Measurements from ENCODE around the gene CST3. TPM values are rescaled to one million over a fixed set of nuclear protein-coding genes. Genes with fewer than 3 reads are reported as not detected.

Gene CST3
- total RNA-seq, 1 experiment from 2014 or later, result 82.7 TPM

DNA sequence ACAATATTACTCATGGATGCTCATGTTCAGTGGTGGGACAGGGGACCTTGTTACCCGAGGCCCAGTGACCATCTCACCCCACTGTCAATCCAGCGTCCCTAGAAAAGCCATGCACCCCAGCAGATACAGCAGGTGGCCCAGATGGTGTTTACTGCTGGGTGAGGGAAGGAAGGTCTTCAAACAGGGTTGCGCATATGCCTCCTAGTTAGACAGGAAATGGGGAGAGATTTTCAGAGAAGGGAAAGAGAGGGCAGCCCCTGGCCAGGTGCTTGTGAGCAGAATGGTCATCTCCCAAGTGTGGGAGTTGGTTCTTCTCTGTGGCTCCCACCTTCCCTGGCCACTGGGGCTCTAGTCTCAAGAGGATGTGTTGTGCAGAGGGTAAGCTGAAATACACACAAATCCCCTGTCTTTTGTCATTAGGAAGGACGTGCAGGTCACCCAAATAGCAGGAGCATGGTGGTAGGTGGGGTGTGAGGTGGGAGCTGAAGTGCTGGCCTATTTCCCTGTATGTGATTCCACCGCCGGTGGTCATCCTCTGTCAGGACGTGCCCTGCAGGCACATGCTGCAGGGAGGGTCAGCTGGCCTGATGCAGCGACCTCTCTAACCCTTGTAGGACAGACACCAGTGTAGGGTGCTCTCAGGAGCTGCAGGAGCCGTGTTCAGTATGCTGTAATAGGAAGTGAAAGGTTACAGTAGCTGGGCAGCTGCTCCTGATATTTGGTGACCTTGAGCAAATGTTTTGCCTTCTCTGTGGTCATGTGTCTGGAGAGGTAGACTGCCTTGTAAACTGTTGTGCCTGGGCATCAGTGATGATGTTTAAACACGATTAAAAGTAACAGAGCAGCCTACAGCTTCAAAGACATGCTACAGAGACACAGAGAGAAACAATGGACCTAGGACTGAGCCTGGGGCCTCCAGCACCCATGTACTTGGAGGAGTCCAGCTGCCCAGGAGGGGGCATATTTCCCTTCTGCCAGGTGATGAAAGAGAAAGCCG lies 3.2 kb upstream of the CST3 start:
- ChIA-PET POLR2A (ENCODE audit: low non-redundant PET) (no interaction called here), CTCF (no interaction called here)
- no TSS peak for BruUV-seq (replicated peaks)
- Histone ChIP-seq H3K4me3 (ENCODE audit: low read depth, low read length, poor library complexity, severe bottlenecking) (no peak overlapping the region), H3K4me1 (ENCODE audit: insufficient read depth, low read length, poor library complexity, severe bottlenecking) (no peaks in the 10 kb centered on the region), H3K36me3 (ENCODE audit: insufficient read depth, low read length, poor library complexity, severe bottlenecking) (no peaks in the 10 kb centered on the region), H3K9me3 (ENCODE audit: low read depth, low read length, poor library complexity, severe bottlenecking) (no peaks in the 10 kb centered on the region), H3K27me3 (replicated peaks; ENCODE audit: insufficient read depth, low read depth, low read length, poor library complexity) (no peaks in the 10 kb centered on the region), H3K27ac (ENCODE audit: low read depth, low read length, poor library complexity, severe bottlenecking) (no peak overlapping the region)
- TF ChIP-seq, protein P1, sequence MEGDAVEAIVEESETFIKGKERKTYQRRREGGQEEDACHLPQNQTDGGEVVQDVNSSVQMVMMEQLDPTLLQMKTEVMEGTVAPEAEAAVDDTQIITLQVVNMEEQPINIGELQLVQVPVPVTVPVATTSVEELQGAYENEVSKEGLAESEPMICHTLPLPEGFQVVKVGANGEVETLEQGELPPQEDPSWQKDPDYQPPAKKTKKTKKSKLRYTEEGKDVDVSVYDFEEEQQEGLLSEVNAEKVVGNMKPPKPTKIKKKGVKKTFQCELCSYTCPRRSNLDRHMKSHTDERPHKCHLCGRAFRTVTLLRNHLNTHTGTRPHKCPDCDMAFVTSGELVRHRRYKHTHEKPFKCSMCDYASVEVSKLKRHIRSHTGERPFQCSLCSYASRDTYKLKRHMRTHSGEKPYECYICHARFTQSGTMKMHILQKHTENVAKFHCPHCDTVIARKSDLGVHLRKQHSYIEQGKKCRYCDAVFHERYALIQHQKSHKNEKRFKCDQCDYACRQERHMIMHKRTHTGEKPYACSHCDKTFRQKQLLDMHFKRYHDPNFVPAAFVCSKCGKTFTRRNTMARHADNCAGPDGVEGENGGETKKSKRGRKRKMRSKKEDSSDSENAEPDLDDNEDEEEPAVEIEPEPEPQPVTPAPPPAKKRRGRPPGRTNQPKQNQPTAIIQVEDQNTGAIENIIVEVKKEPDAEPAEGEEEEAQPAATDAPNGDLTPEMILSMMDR (conservative IDR thresholded peaks at IDR 0.05; ENCODE audit: low read depth, low read length), result no peak
- no peak for TF ChIP-seq EZH2 (IDR thresholded peaks at IDR 0.05; ENCODE audit: borderline replicate concordance, low read depth, low read length, poor library complexity, severe bottlenecking)
- intact Hi-C loops (cut with micrococcal nuclease; ENCODE audit: unreplicated experiment), result no loop called here
- DNase-seq (ENCODE audit: low spot score), result no peak

DNA sequence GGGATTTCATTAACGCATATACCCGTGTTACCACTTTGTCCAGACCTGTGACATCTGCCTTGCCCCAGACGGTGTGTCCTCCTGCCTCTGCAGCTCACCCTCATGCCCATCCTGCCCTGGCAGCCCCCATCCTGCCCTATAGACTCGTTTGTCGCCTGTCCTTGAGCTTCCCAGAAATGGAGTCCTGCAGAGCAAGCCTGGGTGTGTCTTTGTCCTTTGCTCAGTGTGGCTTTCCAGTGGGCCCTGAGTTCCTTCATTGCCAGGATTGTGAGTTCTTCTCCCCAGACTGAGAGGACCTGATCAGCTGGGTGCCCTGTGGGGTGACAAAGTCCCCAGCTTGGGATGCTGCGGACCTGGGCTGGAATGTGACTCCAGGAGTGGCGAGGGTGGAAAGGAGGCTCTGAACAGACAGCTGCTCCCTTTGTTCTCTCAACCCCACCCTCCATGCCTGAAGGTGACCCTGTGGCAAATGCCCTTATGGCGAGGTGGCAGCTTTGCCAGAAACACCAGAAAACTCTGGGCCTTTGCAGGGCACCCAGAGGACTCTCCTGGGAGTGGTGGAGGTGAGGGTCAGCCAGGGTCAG lies 2.4 kb upstream of the CST3 start:
- TF ChIP-seq EZH2 (IDR thresholded peaks at IDR 0.05; ENCODE audit: borderline replicate concordance, low read depth, low read length, poor library complexity, severe bottlenecking), result no peak
- TF ChIP-seq, protein P1 (conservative IDR thresholded peaks at IDR 0.05; ENCODE audit: low read depth, low read length), result no peak
- Histone ChIP-seq H3K4me3 (ENCODE audit: low read depth, low read length, poor library complexity, severe bottlenecking) (no peak overlapping the region), H3K27me3 (replicated peaks; ENCODE audit: insufficient read depth, low read depth, low read length, poor library complexity) (no peaks in the 10 kb centered on the region), H3K27ac (ENCODE audit: low read depth, low read length, poor library complexity, severe bottlenecking) (no peak overlapping the region), H3K36me3 (ENCODE audit: insufficient read depth, low read length, poor library complexity, severe bottlenecking) (no peaks in the 10 kb centered on the region), H3K9me3 (ENCODE audit: low read depth, low read length, poor library complexity, severe bottlenecking) (no peaks in the 10 kb centered on the region), H3K4me1 (ENCODE audit: insufficient read depth, low read length, poor library complexity, severe bottlenecking) (no peaks in the 10 kb centered on the region)
- BruUV-seq (replicated peaks), result no TSS peak
- ChIA-PET POLR2A (ENCODE audit: low non-redundant PET) (no interaction called here), CTCF (no interaction called here)
- no peak for DNase-seq (ENCODE audit: low spot score)
- intact Hi-C loops (cut with micrococcal nuclease; ENCODE audit: unreplicated experiment), result no loop called here

DNA sequence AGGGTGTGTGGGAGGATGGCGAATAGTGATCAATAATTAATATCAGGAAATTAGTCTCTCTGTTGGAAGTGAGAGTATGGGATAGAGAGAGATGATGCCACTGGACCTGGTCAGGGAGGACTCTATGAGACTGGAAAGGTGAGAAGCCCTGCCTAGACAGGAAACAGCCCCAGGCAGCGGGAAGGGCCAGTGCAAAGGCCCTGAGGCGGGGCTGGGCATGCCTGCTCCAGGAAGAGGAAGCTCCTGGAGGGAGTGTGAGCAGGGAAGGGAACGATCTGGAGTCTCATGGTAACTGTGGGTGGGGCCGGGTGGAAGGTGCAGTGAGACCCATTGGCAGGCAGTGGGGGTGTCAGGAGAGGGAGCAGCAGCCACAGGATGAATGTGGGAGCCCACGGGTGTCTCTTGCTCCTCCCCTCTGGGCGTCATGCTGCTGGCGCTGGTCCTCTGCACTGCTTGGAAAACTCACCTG lies 1.8 kb upstream of the CST3 start:
- Histone ChIP-seq H3K27me3 (replicated peaks; ENCODE audit: insufficient read depth, low read depth, low read length, poor library complexity) (no peaks in the 10 kb centered on the region), H3K27ac (ENCODE audit: low read depth, low read length, poor library complexity, severe bottlenecking) (no peak overlapping the region), H3K36me3 (ENCODE audit: insufficient read depth, low read length, poor library complexity, severe bottlenecking) (no peaks in the 10 kb centered on the region), H3K4me1 (ENCODE audit: insufficient read depth, low read length, poor library complexity, severe bottlenecking) (no peaks in the 10 kb centered on the region), H3K9me3 (ENCODE audit: low read depth, low read length, poor library complexity, severe bottlenecking) (no peaks in the 10 kb centered on the region), H3K4me3 (ENCODE audit: low read depth, low read length, poor library complexity, severe bottlenecking) (no peak overlapping the region)
- DNase-seq (ENCODE audit: low spot score), result no peak
- no TSS peak for BruUV-seq (replicated peaks)
- intact Hi-C loops (cut with micrococcal nuclease; ENCODE audit: unreplicated experiment), result no loop called here
- CTCF ChIA-PET, result no interaction called here
- POLR2A ChIA-PET (ENCODE audit: low non-redundant PET), result no interaction called here
- no peak for TF ChIP-seq EZH2 (IDR thresholded peaks at IDR 0.05; ENCODE audit: borderline replicate concordance, low read depth, low read length, poor library complexity, severe bottlenecking)
- TF ChIP-seq, protein P1 (conservative IDR thresholded peaks at IDR 0.05; ENCODE audit: low read depth, low read length), result no peak
